Naive thymus-derived CD4-positive, alpha-beta T cell (primary cell): ENCODE results near the gene PEX6. TPM values are rescaled to one million over a fixed set of nuclear protein-coding genes. Genes with fewer than 3 reads are reported as not detected.

Experiments used
- ATAC-seq: fragments of 150-1000 bp; cut with Tn5 transposase; 2 replicates; pipeline ENCODE4 v1.10.0; 2021; ENCODE audit warnings: mild to moderate bottlenecking, moderate library complexity
- CTCF ChIA-PET: fragments of 350-600 bp; sonication (Branson Sonifier 250); formaldehyde crosslinking; loops from one replicate; lab custom pipeline; 2021; ENCODE audit warnings: antibody characterized with exemption; lab: Charles Lee
- POLR2A ChIA-PET: fragments of 350-600 bp; sonication (Branson Sonifier 250); formaldehyde crosslinking; loops from one replicate; lab custom pipeline; 2021; ENCODE audit warnings: antibody characterized with exemption, inconsistent platforms; lab: Charles Lee
- DNase-seq, 9 donors: peaks; one replicate each; pipeline versions ENCODE4 v3.0.0 to v3.0.0-alpha.2; 2020 to 2022; ENCODE audit warnings: mixed read lengths in 1 of 9
- H3K27ac ChIP-seq: one replicate; pipeline ENCODE4 v1.7.0; 2013; ENCODE audit warnings: mild to moderate bottlenecking, low read depth, low read length, moderate library complexity
- H3K27me3 ChIP-seq, 2 donors: one replicate each; pipeline ENCODE4 v1.7.0; 2013; ENCODE audit warnings: low read length in 2 of 2, mild to moderate bottlenecking in 2 of 2, moderate library complexity in 2 of 2; ENCODE audit not compliant: control insufficient read depth in 2 of 2, insufficient read depth in 2 of 2
- H3K36me3 ChIP-seq, 3 experiments: 1 replicate in 2 of 3; 2 replicates in 1 of 3; pipeline ENCODE4 v1.7.0; 2013; ENCODE audit warnings: low read length in 3 of 3, mild to moderate bottlenecking in 3 of 3, moderate library complexity in 1 of 3; ENCODE audit not compliant: insufficient read depth in 3 of 3, control insufficient read depth in 2 of 3
- H3K4me1 ChIP-seq, 2 donors: one replicate each; pipeline ENCODE4 v1.7.0; 2013; ENCODE audit warnings: low read length in 2 of 2, mild to moderate bottlenecking in 2 of 2, moderate library complexity in 1 of 2; ENCODE audit not compliant: control insufficient read depth in 2 of 2, insufficient read depth in 2 of 2
- H3K4me3 ChIP-seq: 2 replicates; pipeline ENCODE4 v1.7.0; 2013; ENCODE audit warnings: mild to moderate bottlenecking, low read length
- H3K9me3 ChIP-seq, 3 experiments: 1 replicate in 2 of 3; 2 replicates in 1 of 3; pipeline ENCODE4 v1.7.0; 2013; ENCODE audit warnings: low read length in 3 of 3; ENCODE audit not compliant: control insufficient read depth in 2 of 3
- H3K27ac Mint-ChIP-seq, 9 donors: one replicate each; pipeline ENCODE4 v1.8.0; 2020 to 2022; ENCODE audit warnings: mixed read lengths in 9 of 9, mild to moderate bottlenecking in 8 of 9, moderate library complexity in 5 of 9, inconsistent platforms in 2 of 9
- H3K27me3 Mint-ChIP-seq, 5 donors: one replicate each; pipeline ENCODE4 v1.8.0; 2021 to 2022; ENCODE audit warnings: mixed read lengths in 5 of 5, mild to moderate bottlenecking in 1 of 5
- H3K36me3 Mint-ChIP-seq, 5 donors: one replicate each; pipeline ENCODE4 v1.8.0; 2020 to 2022; ENCODE audit warnings: mixed read lengths in 5 of 5, mild to moderate bottlenecking in 3 of 5, inconsistent platforms in 1 of 5
- H3K4me1 Mint-ChIP-seq, 7 donors: one replicate each; pipeline ENCODE4 v1.8.0; 2020 to 2022; ENCODE audit warnings: mixed read lengths in 7 of 7, mild to moderate bottlenecking in 3 of 7, inconsistent platforms in 1 of 7
- H3K4me3 Mint-ChIP-seq, 10 donors: one replicate each; pipeline ENCODE4 v1.8.0; 2020 to 2022; ENCODE audit warnings: mild to moderate bottlenecking in 10 of 10, mixed read lengths in 10 of 10, moderate library complexity in 6 of 10, inconsistent platforms in 2 of 10
- H3K9me3 Mint-ChIP-seq, 11 donors: one replicate each; pipeline ENCODE4 v1.8.0; 2020 to 2022; ENCODE audit warnings: mixed read lengths in 11 of 11, mild to moderate bottlenecking in 4 of 11, inconsistent platforms in 1 of 11, moderate library complexity in 1 of 11
- intact Hi-C, 2 donors: fragments of 100-400 bp; cut with micrococcal nuclease; formaldehyde crosslinking; loops; one replicate each; pipeline ENCODE4 v1.15.1; 2023
- polyA plus RNA-seq, 2 donors: library from polyadenylated mRNA; unstranded; fragments of 300-500 nt; fragmentation: Illumina TruSeq; gene quantifications; one replicate each; pipeline ENCODE4 v1.2.3, GENCODE V29; 2021
- total RNA-seq, 6 experiments: library from RNA in 5 of 6; stranded (reverse) in 5 of 6; gene quantifications; 1 replicate in 5 of 6; 2 replicates in 1 of 6; pipeline ENCODE4 v1.2.3 and lab custom pipeline; 2021 to 2026

PEX6 gene
- total and polyA plus RNA-seq, 7 experiments from 2014 or later: 14.1 to 42.3 (median 24.6) TPM

- Mint-ChIP-seq H3K9me3 (no peaks in the 10 kb centered on the region), H3K4me1 (peaks cover 29 to 64% (median 55%) of the 10 kb centered on the region in 7 donors), H3K4me3 (no peak overlapping the region), H3K36me3 (peaks cover 11 to 34% (median 19%) of the 10 kb centered on the region in 5 donors), H3K27ac (peak overlapping the region in 5 of 9 donors; percentile 42 to 72 (median 51)), H3K27me3 (no peaks in the 10 kb centered on the region)
- Histone ChIP-seq H3K27me3 (no peaks in the 10 kb centered on the region), H3K4me1 (peaks cover 24 to 28% of the 10 kb centered on the region in 2 donors), H3K27ac (peak overlapping the region; percentile 34), H3K4me3 (no peak overlapping the region), H3K9me3 (no peaks in the 10 kb centered on the region), H3K36me3 (peaks cover 10 to 64% (median 17%) of the 10 kb centered on the region in 3 experiments)
- intact Hi-C loops: no loop called here
- POLR2A ChIA-PET: interaction anchor here (2.2 kb wide), 1 partner anchor 48 kb away, joined by 5 read pairs; no protein-coding TSS in a partner anchor
- CTCF ChIA-PET: interaction anchor here (1.5 kb wide), 1 partner anchor 78 kb away, joined by 3 read pairs; no protein-coding TSS in a partner anchor
- ATAC-seq: no peak
- DNase-seq: no peak
Observed at GRCh38 chr6:42935322-42935721, 43.7 kb downstream of the PEX6 start.

GRCh38 chr6:42933205-42933604, 45.8 kb downstream of the PEX6 start:
- H3K4me3 ChIP-seq: no peak overlapping the region

GRCh38 chr6:42932412-42932811, 46.6 kb downstream of the PEX6 start:
- intact Hi-C loops: no loop called here
- CTCF ChIA-PET: interaction anchor here (1.0 kb wide), 1 partner anchor 211 kb away, joined by 3 read pairs; no protein-coding TSS in a partner anchor
- Mint-ChIP-seq H3K27me3 (no peaks in the 10 kb centered on the region), H3K36me3 (peaks cover 0 to 28% (median 17%) of the 10 kb centered on the region in 5 donors), H3K4me3 (peak overlapping the region; percentile 33 to 94 (median 64)), H3K4me1 (peaks cover 37 to 75% (median 60%) of the 10 kb centered on the region in 7 donors), H3K9me3 (no peaks in the 10 kb centered on the region), H3K27ac (peak overlapping the region in 8 of 9 donors; percentile 37 to 100 (median 92))
- H3K4me1 ChIP-seq: peaks cover 33% of the 10 kb centered on the region in 2 donors
- no peak for ATAC-seq
- H3K4me3 ChIP-seq: no peak overlapping the region
- no peaks in the 10 kb centered on the region for H3K9me3 ChIP-seq
- POLR2A ChIA-PET: interaction anchor here (2.1 kb wide), 1 partner anchor 46 kb away, joined by 9 read pairs; the partner anchor contains the start of gene PEX6
- peak overlapping the region; percentile 58 for H3K27ac ChIP-seq
- no peaks in the 10 kb centered on the region for H3K27me3 ChIP-seq
- peaks cover 4 to 35% (median 7%) of the 10 kb centered on the region in 3 experiments for H3K36me3 ChIP-seq
- DNase-seq: no peak

More at GRCh38 chr6:42933205-42933604, 45.8 kb downstream of the PEX6 start:
- Histone ChIP-seq H3K9me3 (no peaks in the 10 kb centered on the region), H3K4me1 (peaks cover 32% of the 10 kb centered on the region in 2 donors), H3K36me3 (peaks cover 7 to 43% (median 12%) of the 10 kb centered on the region in 3 experiments), H3K27ac (peak overlapping the region; percentile 58), H3K27me3 (no peaks in the 10 kb centered on the region)
- peaks cover 37 to 78% (median 64%) of the 10 kb centered on the region in 7 donors for H3K4me1 Mint-ChIP-seq
- no peaks in the 10 kb centered on the region for H3K27me3 Mint-ChIP-seq
- ATAC-seq (no peak), DNase-seq (no peak)
- H3K27ac Mint-ChIP-seq: peak overlapping the region in 8 of 9 donors; percentile 3 to 99 (median 84)
- POLR2A ChIA-PET: interaction anchor here (2.1 kb wide), 1 partner anchor 45 kb away, joined by 9 read pairs; the partner anchor contains the start of gene PEX6
- peak overlapping the region in 9 of 10 donors; percentile 33 to 94 (median 64) for H3K4me3 Mint-ChIP-seq
- peaks cover 5 to 31% (median 21%) of the 10 kb centered on the region in 5 donors for H3K36me3 Mint-ChIP-seq
- intact Hi-C loops: no loop called here
- CTCF ChIA-PET: interaction anchor here (0.6 to 1.0 kb wide), 2 partner anchors 106 to 210 kb away, joined by 3 read pairs; no protein-coding TSS in a partner anchor
- no peaks in the 10 kb centered on the region for H3K9me3 Mint-ChIP-seq

DNA sequence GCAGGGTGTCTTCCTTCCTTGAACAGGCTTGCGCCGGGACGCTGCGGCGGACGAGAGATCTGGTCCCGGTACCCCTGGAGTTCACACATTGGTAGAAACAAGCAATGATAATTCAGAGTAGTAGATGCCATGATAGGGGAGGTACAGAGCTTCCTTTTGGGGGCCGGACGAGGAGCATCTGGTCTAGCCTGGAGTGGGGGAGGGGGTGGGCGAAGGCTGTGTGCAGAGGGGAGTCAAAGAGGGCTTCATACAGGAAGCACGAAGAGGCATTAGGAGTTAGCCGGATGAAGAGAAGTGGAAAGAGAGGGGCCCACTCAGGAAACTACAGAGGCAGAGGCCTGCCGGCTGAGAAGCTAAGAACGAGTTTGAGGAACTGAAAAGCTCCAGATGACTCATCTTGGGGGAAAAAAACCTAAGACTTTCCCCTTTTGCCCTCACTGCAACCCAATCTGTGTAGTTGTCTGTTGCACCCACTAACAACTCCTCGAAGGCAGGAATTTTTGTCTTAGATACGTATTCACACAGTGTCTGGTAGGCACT, 49.1 kb downstream of the PEX6 start:
- Mint-ChIP-seq H3K27me3 (no peaks in the 10 kb centered on the region), H3K9me3 (no peaks in the 10 kb centered on the region), H3K27ac (peak overlapping the region; percentile 96 to 100 (median 99)), H3K4me1 (peaks cover 34 to 58% (median 45%) of the 10 kb centered on the region in 7 donors), H3K36me3 (peaks cover 0 to 21% (median 12%) of the 10 kb centered on the region in 5 donors), H3K4me3 (peak overlapping the region; percentile 86 to 99 (median 98))
- POLR2A ChIA-PET: interaction anchor here (0.6 to 4.4 kb wide), 48 partner anchors 9 to 1316 kb away, joined by 3 to 94 read pairs (median 6); partner anchors contain the start of genes ABCC10, CUL7, KLC4 and KLHDC3
- ATAC-seq: peak; percentile 34
- no peaks in the 10 kb centered on the region for H3K27me3 ChIP-seq
- DNase-seq: peak in 3 of 9 donors; percentile 39 to 78 (median 55)
- CTCF ChIA-PET: interaction anchor here (0.6 to 1.5 kb wide), 6 partner anchors 28 to 214 kb away, joined by 3 to 7 read pairs (median 4); partner anchors contain the start of genes CUL7 and PEX6
- H3K4me3 ChIP-seq: peak overlapping the region; percentile 80
- H3K27ac ChIP-seq: peak overlapping the region; percentile 95
- no peaks in the 10 kb centered on the region for H3K9me3 ChIP-seq
- peaks cover 0 to 10% (median 0%) of the 10 kb centered on the region in 3 experiments for H3K36me3 ChIP-seq
- peaks cover 33% of the 10 kb centered on the region in 2 donors for H3K4me1 ChIP-seq
- intact Hi-C loops: loop anchor here (1.0 to 5.0 kb wide), 27 partner anchors 29 to 1143 kb away; partner anchors contain the start of genes ABCC10 (in 2 of the 2), CUL7 (in 2 of the 2), KLC4 (in 2 of the 2) and MRPL2 (in 2 of the 2)

DNA sequence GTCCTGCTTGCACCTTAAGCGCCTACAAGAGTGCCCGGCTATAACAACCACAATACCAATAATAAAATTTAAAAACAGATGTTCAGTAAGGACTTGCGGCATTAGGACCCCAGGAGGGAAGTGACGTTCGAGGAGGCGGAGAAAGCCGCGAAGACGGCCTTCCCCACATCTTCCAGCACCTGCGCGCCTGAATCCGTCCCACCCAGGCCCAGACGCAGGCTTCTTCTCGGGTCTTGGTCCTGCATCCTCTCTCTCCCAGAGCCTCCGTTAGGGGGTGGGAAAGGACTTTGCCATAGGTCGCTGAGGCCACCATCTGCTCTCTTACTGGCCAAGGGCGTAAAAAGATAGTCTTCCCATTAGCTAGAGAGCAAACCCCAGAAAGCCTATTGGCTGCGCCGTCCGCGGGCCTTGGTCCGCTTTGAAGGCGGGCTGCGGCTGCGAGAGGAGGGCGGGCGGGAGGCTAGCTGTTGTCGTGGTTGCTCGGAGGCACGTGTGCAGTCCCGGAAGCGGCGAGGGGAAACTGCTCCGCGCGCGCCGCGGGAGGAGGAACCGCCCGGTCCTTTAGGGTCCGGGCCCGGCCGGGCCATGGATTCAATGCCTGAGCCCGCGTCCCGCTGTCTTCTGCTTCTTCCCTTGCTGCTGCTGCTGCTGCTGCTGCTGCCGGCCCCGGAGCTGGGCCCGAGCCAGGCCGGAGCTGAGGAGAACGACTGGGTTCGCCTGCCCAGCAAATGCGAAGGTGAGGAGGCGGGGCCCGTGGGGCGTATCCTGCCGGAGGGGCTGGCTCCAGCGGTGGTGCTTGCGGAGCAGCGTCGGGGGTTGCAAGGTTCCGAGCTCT, 49.8 kb downstream of the PEX6 start, which contains the start of gene CNPY3:
TSS of gene CNPY3 (plus strand) at position 495 of the 835 bp plus-strand sequence. CDS start at position 586, 91 bp downstream.
- Histone ChIP-seq H3K4me1 (peaks cover 33% of the 10 kb centered on the region in 2 donors), H3K36me3 (peaks cover 0 to 4% (median 0%) of the 10 kb centered on the region in 3 experiments), H3K27ac (peak within 1 kb of the TSS; percentile 95), H3K4me3 (peak within 1 kb of the TSS; percentile 80), H3K27me3 (no peaks in the 10 kb centered on the region), H3K9me3 (no peaks in the 10 kb centered on the region)
- intact Hi-C loops: loop anchor here (1.0 to 5.0 kb wide), 28 partner anchors 18 to 1142 kb away; partner anchors contain the start of genes ABCC10 (in 2 of the 2), CUL7 (in 2 of the 2), KLC4 (in 2 of the 2) and MRPL2 (in 2 of the 2)
- peak; percentile 90 for ATAC-seq
- CTCF ChIA-PET: interaction anchor here (0.6 to 1.5 kb wide), 8 partner anchors 27 to 337 kb away, joined by 3 to 7 read pairs (median 4); partner anchors contain the start of genes CUL7 and PEX6
- Mint-ChIP-seq H3K4me1 (peaks cover 34 to 53% (median 43%) of the 10 kb centered on the region in 7 donors), H3K9me3 (no peaks in the 10 kb centered on the region), H3K27ac (peak within 1 kb of the TSS; percentile 96 to 100 (median 99)), H3K27me3 (no peaks in the 10 kb centered on the region), H3K36me3 (peaks cover 0 to 21% (median 12%) of the 10 kb centered on the region in 5 donors), H3K4me3 (peak within 1 kb of the TSS; percentile 86 to 99 (median 98))
- POLR2A ChIA-PET: interaction anchor here (0.5 to 4.4 kb wide), 53 partner anchors 9 to 1317 kb away, joined by 3 to 94 read pairs (median 5); partner anchors contain the start of genes ABCC10, CUL7, GNMT and KLC4
- peak; percentile 80 to 96 (median 95) for DNase-seq
